Skin epidermis (tissue), 12 donors: ENCODE data around the gene FOXP2.

Source experiments
- H3K27ac ChIP-seq, 21 experiments: fragments of 200-600 bp; sonication (generic) in 11 of 21; one replicate each; pipeline ENCODE4 v1.5.0; 2020; ENCODE audit warnings: mild to moderate bottlenecking in 3 of 21, inconsistent platforms in 2 of 21, moderate library complexity in 2 of 21
- H3K4me3 ChIP-seq, 7 experiments: fragments of 200-600 bp; sonication (generic) in 2 of 7; one replicate each; pipeline ENCODE4 v1.5.0; 2020; ENCODE audit warnings: inconsistent platforms in 2 of 7, mild to moderate bottlenecking in 2 of 7, moderate library complexity in 1 of 7

The FOXP2 gene

GRCh38 chr7:114644455-114644854 is 229.8 kb downstream of the FOXP2 start:
- H3K4me3 ChIP-seq, result no peak overlapping the region
- no peak overlapping the region for H3K27ac ChIP-seq

DNA sequence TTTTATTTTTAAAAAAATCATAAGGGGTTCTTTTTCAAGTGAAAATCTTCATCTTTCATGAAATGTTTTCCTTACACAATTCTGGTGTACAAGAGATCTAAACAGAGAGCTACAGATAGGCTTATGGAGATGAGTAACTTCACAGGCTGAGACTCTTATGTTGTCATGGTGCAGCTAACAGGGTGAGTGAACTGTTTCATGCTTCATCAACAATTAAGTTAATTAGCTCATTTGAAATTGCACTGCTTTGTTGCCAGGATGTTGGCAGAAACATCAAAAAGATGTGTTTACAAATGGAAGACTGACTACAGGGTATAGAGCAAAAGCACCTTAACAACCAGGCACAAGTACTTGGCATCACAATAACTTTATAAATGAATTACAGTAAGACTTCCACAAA is 230.8 kb downstream of the FOXP2 start:
- no peak overlapping the region for H3K4me3 ChIP-seq
- H3K27ac ChIP-seq, result no peak overlapping the region

- Histone ChIP-seq H3K4me3 (no peak overlapping the region), H3K27ac (no peak overlapping the region)
Observed at GRCh38 chr7:114647518-114647917, 232.9 kb downstream of the FOXP2 start.

- Histone ChIP-seq H3K27ac (no peak overlapping the region), H3K4me3 (no peak overlapping the region)
Observed at GRCh38 chr7:114648117-114648516, 233.5 kb downstream of the FOXP2 start.

DNA sequence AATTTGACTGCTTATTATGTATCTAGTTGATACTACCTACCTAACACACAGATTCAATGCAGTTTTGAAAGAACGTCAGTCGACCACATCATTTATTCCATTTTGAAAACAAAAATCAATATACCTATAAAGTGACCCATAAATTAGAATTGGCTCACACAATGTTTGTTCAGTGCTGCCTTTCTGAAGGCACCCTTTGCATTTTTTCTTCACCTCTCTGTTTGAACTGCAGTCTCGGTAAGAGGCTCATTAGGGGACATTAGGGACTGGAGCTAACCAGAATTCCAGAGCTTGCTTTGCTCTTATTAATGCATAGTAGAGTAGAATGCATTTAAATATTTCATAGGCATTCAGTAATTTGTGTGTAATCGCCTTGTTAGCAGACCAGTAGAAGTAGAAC is 234.1 kb downstream of the FOXP2 start:
- H3K4me3 ChIP-seq, result no peak overlapping the region
- no peak overlapping the region for H3K27ac ChIP-seq

DNA sequence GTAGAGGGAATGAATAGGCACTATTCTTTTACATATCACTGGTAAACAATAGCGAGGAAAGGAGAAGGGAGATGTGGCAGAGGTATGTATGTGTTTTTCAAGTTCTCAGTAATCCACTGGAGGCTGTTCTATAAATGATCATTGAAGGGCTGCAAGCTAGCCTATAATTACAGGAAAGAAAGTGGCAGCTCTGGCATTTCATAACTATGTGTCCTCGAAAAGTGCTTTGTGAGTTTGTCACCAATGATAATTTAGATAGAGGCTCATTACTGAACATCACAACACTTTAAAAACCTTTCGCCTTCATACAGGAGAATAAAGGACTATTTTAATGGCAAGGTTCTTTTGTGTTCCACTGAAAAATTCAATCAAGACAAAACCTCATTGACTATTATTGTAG is 235.1 kb downstream of the FOXP2 start:
- Histone ChIP-seq H3K4me3 (no peak overlapping the region), H3K27ac (no peak overlapping the region)

GRCh38 chr7:114650491-114650890 is 235.9 kb downstream of the FOXP2 start:
- no peak overlapping the region for H3K27ac ChIP-seq
- H3K4me3 ChIP-seq, result no peak overlapping the region

DNA sequence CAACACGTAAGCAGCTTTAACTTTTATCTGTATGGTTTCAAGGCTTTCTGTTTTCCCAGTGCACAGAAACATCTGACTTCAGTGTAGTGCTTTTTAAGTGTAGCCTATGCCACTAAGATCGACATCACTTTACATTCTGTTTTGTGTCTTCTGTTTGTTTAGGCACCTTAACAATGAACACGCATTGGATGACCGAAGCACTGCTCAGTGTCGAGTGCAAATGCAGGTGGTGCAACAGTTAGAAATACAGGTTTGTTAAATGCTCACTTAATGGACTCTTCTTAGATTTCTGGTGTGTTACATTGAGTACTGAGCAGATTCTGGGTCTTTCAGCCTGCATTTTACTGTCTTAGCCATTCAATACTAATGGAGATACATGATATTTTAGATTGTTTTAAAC is 237.4 kb downstream of the FOXP2 start:
- Histone ChIP-seq H3K27ac (no peak overlapping the region), H3K4me3 (no peak overlapping the region)

- no peak overlapping the region for H3K27ac ChIP-seq
- no peak overlapping the region for H3K4me3 ChIP-seq
Observed at GRCh38 chr7:114653364-114654088, 238.9 kb downstream of the FOXP2 start.

- no peak overlapping the region for H3K4me3 ChIP-seq
- H3K27ac ChIP-seq, result no peak overlapping the region
Observed at GRCh38 chr7:114656466-114656865, 241.9 kb downstream of the FOXP2 start.

DNA sequence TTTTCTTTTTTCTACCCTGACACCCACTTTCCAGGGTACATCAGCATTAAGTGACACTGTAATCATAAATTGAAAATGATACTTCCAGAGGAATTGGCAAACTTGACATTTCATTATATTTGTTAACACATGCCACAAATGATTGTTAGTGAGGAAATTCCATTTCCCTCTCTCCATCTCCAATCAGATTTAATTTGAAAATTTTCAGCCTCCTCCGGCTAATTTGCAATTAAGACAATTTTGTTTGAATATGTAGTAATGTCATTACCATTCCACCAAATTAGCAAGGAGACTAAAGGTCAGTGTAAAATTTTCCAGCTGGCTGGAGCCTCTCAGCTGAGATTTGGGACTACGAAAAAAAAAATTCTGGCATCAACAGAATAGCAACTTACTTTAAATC is 242.7 kb downstream of the FOXP2 start:
- Histone ChIP-seq H3K4me3 (no peak overlapping the region), H3K27ac (no peak overlapping the region)

GRCh38 chr7:114658216-114658615 is 243.6 kb downstream of the FOXP2 start:
- Histone ChIP-seq H3K27ac (no peak overlapping the region), H3K4me3 (no peak overlapping the region)

DNA sequence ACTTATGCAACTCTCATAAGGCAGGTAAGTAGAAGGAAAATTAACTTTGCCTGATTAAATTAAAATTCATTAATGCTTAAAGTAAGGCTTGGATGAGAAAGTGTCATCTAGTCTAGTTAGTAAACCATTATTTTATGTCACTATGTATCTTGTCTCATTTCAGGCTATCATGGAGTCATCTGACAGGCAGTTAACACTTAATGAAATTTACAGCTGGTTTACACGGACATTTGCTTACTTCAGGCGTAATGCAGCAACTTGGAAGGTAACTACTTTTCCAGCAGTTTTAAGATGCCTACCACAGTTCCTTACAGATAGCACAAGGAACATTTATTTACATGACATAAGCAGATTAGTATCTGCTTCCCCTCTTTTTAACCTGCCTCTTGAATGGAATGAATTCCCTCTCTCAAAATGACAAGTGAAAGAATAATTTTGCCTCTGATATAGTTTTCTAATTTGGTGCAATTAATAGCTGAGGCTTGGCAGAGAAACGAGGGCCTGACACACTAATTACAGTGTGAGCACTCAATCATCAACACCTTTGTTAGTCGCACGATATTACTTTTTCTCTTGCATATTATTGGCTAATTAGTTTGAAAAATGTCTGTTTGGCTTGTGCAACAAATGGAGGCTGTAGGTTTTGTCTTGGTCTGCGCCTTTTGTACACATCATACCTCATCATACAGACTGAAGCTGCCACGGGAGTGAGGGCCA is 245.0 kb downstream of the FOXP2 start:
- H3K27ac ChIP-seq, result no peak overlapping the region
- no peak overlapping the region for H3K4me3 ChIP-seq

DNA sequence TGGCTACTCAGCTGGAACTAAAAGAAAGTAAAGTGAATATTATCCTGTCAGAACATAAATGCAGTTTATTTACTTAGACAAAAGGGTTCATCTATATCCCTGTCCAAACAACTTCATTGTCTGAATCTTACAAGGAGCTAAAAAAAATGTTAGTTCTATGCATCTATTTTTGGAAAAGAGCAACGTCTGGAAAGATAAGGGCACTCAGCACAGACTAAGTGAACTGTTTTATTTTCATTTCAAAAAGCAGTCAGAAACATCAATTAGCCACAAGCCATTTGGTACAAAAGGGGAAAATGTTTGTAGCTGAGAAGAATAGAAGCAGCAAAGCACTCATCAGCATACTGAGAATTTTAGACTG is 245.5 kb downstream of the FOXP2 start:
- Histone ChIP-seq H3K4me3 (no peak overlapping the region), H3K27ac (no peak overlapping the region)

GRCh38 chr7:114660753-114661152 is 246.1 kb downstream of the FOXP2 start:
- no peak overlapping the region for H3K4me3 ChIP-seq
- no peak overlapping the region for H3K27ac ChIP-seq

DNA sequence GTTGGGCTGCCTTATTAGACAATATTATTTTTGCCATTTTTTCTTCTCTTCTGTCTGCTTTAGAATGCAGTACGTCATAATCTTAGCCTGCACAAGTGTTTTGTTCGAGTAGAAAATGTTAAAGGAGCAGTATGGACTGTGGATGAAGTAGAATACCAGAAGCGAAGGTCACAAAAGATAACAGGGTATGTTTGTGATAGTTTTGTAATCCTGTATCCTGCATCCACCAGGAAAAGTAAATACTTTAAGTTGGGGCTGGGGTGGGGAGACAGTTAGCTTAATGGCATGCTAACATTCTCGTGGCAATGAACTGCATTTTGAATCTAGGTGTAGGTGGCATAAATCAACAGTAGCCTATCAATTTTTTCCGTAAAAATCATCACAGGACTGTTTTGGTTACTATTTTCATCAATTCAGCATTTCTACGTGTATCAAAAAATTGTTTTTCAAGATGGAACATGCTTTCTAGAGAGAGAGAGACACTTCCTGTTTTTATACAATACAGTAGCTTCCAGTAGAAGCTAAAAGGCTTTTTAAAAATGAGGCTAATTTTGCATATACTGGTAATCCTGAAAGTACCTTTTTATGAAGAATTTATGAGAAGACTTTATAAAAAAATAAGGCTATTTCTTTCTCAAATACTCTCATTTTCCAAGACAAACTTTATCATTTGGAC is 247.5 kb downstream of the FOXP2 start:
- no peak overlapping the region for H3K4me3 ChIP-seq
- no peak overlapping the region for H3K27ac ChIP-seq

GRCh38 chr7:114663502-114663901 is 248.9 kb downstream of the FOXP2 start:
- Histone ChIP-seq H3K27ac (no peak overlapping the region), H3K4me3 (no peak overlapping the region)

- Histone ChIP-seq H3K27ac (no peak overlapping the region), H3K4me3 (no peak overlapping the region)
Observed at GRCh38 chr7:114670676-114671075, 256.1 kb downstream of the FOXP2 start.

GRCh38 chr7:114671563-114672123 is 257.0 kb downstream of the FOXP2 start:
- H3K27ac ChIP-seq, result no peak overlapping the region
- H3K4me3 ChIP-seq, result no peak overlapping the region

DNA sequence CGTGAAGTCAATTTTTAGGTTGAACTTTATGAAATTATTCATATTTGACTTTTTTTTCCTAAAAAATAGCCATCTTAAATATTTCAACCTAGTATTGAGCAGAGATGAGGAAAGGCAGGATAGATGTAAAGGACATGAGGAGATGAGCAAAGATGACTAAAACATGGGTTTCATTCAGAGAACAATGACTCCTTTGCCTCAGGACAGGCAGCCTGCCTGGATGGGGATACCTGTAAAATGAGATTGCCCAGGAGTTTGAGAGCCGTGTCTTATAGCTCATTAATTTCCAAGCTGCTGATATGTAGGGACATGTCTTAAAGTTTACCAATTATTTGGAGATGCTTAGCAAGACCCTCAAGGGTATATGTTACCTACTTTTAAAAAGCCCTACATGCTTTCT is 263.5 kb downstream of the FOXP2 start:
- H3K27ac ChIP-seq, result no peak overlapping the region
- H3K4me3 ChIP-seq, result no peak overlapping the region

GRCh38 chr7:114687238-114687637 is 272.6 kb downstream of the FOXP2 start:
- no peak overlapping the region for H3K27ac ChIP-seq
- no peak overlapping the region for H3K4me3 ChIP-seq
